Stimulated activated CD8-positive, alpha-beta memory T cell treated with anti-CD3 and anti-CD28 coated beads, Interleukin-15, amount 100 ng/mL, for 24 hours (primary cell): ENCODE measurements around the gene LYRM4.

Experiments
- DNase-seq: peaks from one replicate; pipeline ENCODE4 v3.0.0-alpha.2; 2020; ENCODE audit warnings: low read depth

Gene LYRM4

DNA sequence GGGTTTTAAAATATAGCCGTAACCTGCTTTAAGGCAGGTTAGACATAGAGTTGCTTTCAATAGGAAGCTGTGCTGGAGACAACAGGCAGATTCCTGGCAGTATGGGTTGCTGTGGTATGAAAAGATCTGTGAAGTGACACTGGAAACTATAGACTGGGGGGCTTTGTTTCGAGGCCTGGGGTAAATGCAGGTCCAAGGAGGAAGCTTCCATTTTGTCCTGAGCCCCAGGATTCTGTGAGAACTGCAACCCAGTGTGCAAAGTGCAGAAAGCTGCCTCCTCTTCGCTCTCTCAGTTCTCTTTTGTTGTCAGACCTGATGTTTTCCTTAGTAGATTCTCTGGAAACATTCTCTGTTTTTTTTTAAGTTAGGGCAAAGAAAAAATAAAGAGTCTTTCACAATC is 86.9 kb downstream of the LYRM4 start:
- no peak for DNase-seq

DNA sequence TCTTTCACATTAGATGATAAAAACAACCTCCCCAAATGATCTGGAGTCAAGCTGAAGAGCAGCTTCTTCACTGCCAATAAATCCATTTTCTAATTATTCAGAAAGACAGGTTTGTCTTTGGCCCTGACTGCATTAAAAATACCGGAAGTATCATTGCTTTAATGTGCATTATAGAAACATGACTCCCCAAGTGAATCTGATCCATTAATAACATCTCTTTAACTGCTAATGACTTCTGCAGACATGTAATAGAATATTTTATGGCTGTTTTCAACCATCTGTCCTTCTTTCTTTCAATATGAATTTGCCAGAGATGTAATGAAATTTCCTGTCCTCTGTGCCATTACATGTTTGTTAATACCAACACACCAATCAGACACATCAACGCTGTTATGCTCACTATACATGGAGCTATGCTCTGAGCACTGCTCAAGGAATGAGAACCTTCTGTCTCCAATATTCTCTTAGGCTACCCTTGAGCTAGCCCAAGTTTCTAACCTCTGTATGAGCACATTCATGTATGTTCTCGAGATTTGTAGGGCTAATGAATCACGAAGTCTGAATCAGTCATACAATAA is 87.8 kb downstream of the LYRM4 start:
- no peak for DNase-seq

DNA sequence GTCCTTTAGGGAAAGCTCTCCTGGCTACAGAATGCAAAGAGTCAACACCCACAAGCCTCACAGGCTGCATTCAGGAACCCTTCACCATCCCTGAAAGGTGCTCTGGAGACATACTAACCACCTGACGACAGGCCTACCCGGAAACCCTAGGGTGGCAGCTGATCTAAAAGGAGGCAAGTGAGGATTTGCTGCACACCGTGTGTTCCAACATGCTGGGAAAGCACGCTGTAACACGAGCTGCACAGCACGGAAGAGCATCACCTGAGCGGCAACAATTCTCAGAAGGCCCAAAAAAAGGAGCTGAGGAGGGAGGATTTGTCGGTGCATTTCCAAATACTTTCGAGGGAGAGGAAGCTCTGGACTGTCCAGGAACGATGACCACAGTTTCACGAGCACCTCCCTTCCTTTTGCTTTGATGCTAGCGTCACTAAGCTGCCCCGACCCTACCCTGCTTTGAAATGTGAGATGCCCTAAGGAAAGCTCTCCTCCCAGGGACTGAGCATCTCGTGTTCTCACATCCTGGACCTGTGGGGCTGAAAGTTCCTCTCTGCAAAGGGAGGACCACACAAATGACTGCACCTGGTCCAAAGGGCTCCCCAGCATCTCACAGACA is 88.6 kb downstream of the LYRM4 start:
- no peak for DNase-seq

DNA sequence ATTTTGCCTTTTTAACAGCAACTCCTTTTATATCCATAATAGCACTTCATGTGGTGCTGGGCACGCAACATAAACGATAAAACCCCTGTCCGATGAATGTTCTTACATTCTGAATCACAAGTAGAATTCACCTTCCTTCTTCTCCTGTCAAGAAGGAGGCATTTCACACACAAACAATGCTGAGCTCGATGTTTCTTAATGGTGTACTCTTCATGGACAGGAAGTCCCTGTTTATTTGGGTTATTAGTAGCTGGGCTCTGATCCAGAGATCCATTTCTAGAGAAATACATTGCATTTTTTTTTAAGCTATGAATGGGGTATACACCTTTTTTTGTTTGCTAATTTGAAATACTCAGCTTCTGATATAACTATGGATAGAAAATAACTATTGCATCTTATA is 93.2 kb downstream of the LYRM4 start:
- no peak for DNase-seq

DNA sequence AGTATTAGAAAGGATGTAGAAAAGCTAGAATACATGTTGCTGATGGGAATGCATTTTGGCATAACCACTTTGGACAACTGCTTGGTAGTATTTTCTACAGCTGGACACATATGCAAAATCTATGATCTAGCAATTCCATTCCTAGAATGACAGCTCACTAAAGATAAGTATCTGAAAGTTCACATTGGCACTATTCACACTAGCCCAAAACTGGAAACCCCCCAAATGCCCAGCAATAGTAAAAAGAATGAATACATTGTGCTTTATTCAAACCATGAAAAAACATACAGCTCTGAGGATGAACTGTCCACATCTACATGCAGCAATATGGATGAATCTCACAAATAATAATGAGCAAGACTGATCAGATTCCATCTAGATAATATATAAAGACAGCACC is 96.7 kb downstream of the LYRM4 start:
- DNase-seq = no peak

DNA sequence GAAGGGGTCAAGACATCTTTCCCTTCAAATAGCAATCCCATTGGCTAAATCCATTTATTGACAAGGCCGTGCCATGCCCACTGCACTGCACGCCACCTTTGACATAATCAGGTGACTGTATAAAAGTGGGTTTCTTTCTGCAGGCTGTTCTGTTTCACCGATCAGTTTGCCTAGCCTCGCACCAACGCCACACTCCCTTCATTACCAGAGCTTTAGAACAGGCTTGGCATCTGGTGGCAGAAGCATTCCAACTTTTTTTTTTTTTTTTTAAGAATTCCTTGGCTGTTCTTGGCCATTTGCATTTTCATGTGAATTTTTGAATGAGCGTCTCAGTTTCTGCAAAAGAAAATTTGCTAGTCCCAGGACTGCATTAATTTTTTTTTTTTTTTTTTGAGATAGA is 97.5 kb downstream of the LYRM4 start:
- DNase-seq = no peak

DNA sequence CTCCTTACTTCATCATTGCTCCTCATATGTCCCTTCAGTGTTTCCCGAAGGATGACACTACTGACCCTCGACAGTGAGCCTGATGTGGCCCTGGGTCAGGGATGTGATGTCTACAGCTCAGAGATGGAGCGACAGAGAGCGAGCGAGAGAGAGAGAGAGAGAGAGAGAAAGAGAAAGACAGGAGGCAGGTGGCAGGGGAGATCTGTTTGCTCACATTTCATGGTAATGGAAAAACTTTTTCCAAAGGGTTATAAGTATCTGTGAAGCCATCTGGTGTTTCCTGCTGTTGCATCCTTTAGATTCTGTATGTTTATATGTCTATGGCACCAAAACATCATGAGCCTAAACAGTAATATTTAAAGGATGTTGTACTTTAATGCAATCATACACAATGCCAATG is 98.4 kb downstream of the LYRM4 start:
- no peak for DNase-seq

DNA sequence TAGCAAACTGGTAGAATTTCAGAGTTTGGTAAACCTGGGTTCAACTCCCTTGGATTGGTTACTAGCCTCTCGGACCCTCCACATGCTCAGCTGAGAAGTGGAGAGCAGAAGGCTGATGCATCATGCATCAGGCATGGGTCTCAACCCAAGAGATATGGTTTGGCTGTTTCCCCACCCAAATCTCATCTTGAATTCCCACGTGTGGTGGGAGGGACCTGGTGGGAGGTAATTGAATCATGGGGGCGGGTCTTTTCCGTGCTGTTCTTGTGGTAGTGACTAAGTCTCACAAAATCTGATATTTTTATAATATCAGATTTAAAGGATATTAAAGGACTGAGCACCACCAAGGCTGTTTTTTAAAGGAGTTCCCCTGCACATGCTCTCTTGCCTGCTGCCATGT is 100.5 kb downstream of the LYRM4 start:
- DNase-seq = no peak

DNA sequence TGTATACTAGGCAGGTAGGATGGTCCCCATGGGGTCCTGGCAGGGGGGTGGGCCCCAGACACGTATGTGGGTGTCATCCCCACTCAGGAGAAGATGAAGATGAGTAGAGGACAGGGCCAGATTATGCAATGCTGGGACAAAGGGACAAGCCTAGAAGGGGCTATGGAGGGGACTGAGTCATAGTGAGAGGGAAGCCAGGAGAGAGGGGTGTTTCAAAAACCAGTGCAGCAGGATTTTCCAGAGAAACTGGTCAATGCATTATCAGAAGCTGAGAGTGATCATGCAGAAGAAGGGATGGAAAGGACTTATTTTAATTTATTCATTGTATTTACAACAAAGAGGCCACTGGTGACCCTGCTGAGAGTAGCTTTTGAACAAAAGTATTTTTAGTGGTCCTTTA is 101.6 kb downstream of the LYRM4 start:
- no peak for DNase-seq

DNA sequence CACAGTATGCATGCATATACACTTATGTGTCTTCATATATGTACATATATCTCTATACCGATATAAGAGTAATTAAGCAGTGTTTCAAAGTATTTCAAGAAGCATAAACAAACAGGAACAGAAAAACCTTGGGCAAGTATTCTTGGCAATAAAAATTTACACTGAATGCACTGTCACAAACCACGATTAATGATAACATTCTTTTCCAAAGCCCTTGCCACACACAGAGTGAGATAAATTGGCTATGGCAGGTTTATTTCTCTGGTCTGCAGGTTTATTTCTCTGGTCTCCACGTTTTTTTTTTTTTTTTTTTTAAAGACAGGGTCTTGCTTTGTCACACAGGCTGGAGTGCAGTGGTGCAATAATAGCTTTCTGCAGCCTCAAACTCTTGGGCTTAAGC is 102.6 kb downstream of the LYRM4 start:
- no peak for DNase-seq

DNA sequence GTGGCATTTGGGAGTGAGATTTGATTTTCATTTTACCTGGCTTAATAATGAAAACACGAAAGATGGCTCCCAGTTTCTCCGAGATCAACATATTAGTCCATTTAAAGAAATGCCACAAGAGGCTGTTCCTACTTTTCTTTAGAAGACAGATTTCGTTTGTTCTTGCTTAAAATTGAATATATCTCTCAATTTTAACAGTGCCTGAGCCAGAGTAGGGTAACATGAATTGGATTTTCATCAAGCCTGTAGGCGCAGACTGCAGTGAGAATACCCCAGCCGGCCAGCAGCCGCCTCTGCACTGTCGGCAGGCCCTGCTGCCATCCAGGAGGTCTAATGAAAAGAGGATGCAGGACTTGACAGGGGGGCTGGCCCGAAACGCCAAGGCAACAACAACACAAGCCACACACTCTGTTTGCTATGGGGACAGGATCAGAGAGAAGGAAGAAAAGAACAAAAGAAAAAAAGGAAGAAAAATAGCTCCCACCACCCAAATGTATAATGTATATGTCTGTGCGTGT is 103.1 kb downstream of the LYRM4 start:
- no peak for DNase-seq

DNA sequence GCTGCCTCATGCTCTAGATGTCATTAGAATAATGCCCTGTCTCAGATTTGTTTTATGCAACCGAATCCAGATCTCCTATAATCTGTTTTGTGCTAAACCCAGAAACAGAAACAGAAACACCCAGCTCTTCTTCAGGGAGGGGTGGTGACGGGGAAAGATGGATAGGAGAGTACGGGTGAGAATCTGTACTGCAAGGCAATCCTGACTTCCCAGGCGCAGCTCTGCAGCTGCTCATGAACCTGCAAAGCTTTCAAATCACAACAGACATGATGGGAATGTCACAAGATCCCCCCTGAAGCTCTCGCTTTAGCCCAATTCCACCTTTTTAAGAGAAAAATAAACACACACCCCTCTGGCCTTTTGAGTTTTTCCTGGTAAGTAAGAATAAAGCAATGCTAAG is 104.1 kb downstream of the LYRM4 start:
- DNase-seq = no peak

DNA sequence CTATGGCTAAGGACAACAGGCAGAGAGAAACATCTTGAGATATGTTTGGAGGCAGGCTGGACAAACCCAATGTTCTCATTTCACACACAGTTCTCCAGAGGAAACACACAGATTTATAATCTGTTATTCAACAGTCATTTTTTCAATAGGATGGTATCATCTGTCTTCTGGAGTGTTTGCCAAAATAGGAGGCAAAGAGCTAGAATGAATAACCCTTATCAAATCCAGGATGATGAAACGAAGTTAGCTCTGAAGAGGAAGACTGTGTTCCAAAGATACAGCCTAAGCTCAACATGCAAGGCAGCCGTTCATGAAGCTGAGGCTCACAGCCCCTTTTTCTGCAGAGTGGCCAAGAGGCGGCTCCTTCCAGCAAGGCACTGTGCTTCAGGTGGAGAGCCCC is 104.8 kb downstream of the LYRM4 start:
- DNase-seq = no peak

DNA sequence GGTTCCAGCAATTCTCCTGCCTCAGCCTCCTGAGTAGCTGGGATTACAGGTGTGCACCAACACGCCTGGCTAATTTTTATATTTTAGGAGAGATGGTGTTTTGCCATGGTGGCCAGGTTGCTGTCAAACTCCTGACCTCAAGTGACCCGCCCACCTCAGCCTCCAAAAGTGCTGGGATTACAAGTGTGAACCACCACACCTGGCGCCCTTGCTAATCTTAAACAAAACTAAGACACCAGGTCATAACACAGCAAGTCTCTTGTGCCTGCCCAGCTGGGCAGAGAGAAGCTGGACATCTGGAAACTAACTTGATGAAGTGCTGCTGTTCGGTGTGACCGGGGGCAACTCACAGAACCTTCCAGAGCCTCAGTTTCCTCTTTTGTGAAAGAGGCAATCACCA is 107.6 kb downstream of the LYRM4 start:
- DNase-seq = no peak

DNA sequence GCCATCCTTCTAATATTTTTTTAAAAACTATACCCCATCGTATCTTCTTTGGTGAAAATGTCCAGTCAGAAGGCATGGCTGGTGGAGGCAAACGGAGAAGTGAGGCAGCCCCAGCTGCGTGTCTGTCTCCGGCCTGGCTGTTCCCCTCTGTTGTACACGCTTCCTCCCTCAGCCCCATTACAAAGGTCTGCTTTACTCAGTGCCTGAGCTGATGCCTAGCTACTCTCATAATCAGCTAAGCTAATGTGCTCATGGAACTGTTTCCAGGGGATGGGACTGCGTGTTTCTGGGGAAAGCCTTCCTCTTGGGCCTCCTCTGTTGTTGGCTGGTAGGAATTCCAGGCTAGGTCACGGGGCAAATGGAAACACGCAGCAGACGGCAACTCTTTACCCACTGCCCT is 108.3 kb downstream of the LYRM4 start:
- DNase-seq = no peak

DNA sequence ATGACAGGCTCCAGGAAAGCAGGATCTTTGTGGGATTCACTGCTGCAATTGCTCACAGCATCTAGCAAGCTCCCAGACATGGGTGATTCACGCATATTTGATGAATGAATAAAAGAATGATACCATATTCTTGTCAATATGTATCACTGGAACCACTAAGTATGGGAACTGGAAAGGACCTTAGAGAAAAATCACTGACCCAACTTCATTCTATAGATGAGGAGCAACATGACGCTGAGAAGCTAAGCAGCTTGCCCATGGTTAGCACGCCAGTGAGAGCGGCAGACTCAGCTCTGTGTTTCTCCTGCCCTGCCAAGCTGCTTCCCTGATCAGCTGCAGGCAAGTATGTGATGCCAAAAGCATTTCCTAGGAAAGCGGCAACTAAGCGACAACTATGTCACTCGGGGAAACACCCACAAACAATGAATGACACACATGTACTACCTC is 108.8 kb downstream of the LYRM4 start:
- no peak for DNase-seq

DNA sequence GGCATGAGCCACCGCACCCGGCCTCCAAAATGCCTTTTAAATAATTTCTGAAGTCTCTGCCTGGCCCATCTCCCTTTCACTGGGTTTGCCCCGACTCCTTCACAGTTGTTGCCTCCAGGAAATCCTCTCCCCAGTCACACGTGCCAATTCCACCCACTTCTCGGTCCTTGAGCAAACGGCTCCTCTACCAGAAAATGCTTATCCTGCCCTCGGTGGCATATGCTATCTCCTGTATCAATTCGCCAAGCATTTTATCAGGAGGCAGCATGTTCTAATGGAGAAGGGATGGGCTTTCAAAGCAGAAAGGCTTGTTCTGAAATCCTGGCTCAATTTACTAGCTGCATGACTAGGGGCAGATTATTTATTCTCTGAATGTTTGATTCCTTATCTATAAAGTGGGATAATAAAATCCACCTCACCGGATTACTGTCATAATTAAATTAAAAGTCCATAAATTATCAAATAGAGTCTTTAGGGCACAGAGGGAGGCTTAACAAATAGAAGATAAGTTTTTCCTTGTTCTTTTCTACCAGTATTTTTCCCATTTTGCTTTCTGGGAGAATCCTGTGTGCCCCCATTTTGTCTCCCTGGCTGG is 109.3 kb downstream of the LYRM4 start:
- no peak for DNase-seq

DNA sequence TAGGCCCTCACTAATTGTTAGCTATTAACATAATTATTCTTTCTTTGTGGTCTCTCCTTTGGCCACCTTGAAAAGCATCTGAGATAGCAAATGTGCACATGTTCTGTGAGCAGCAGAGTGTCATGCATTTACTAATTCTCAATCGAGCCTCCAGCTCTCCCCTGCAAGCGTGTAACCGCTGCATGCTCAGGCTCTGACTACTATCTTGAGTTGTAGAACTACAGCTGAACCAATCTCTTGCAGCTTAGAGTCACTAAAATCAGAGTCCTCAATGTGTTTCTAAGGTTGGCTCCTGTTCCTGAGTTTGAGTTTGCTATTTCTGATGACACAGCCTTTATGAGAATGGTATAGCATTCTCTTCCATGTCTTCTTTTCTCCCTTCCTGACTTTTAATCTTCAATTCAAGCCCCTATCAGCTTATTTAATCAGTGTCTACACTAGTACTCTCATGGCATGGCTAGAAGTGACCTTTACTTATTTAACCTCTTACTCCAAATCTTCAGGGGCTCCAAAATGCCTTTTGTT is 110.1 kb downstream of the LYRM4 start:
- DNase-seq = no peak

DNA sequence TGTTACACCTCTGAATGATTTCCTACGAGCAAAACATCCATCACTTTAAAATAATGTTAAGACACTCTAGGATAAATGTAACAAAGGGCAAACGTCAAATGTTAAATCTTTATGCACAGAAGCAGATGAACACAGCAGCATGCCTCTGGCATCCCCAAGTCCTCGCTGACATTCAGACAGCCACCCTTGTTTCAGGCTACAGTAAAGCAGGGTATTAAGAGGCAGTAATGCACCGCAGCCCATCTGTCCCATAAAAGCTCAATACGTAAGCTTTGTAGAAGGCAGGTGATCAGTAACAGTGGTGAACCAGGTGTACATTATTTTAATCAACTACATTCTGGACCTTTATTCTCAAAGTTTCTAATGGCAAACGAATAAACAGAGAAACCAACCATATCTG is 110.9 kb downstream of the LYRM4 start:
- DNase-seq = no peak

DNA sequence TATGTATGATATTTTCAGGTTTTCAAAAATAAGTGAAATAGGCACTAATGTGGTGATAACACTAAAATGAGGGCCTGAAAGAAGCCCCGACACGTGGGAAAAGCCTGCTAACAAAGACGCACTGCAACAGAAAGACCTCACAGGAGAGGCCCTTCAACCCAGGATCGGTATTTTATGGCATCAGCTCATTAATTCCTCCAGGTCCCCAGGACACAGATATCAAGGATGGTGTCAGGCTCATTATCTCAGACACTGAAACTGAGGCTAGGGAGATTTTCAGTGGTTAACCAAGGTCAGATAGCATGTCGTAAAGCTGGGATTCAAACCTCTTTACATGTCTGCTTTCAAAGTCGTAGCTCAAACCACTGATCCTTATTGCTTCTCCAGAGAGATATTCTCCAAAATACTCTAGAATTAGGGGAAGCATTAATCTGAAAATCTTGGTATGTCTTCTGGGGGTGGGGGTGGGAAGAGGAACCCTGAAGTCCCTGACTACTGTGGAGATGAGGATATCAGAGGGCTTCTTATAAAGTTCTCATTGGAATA is 111.5 kb downstream of the LYRM4 start:
- no peak for DNase-seq

DNA sequence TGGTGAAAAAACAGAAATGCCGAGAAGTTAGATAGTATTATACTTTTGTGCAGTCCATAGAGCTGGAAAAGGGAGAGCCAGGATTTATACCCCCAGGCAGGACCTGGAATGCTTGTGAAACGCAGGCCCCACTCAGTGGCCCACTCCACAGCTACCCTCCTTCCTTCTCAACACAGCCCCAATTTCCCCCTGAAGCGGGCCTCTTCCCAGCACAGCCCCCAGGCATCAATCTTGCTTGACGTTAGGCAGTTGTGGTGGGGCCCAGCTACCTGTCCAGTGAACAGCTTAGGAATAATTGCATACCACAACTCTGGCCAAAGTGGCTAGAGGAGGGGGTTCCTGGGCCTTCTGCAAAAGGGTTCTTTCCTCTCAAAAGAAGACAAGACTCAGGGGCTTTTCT is 114.4 kb downstream of the LYRM4 start:
- DNase-seq = no peak

DNA sequence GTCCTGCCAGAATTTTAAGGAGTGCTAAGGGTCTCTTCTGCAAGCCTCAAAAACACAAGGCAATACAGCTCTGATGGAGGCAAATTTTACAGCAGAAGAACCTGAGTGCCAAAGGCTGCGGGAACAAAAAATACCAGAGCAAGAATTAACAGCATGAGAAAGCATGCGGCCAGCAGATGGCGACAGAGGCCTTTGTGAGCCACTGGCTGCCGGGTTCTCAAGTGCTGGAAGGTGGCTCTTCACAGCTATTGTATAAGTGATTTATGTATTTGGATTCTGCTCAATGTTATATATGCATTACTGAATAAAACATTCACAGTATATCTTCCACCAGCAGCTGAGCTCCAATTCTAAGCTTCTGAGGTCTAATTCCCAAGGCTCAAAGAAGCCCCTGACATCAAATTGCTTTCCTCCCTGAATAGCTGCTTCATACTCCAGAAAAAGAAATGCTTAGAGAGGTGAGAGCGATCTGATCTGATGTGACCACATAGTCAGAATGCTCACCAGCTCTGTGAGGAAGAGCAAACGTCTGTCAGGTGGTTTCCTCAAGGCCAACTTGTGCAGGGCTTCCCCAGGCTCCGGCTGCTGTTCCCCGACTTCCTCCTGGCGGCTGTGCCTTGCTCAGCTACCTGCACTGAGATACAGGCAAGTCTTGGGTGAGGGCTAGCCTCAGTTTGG is 117.0 kb downstream of the LYRM4 start:
- DNase-seq = peak; percentile 66

DNA sequence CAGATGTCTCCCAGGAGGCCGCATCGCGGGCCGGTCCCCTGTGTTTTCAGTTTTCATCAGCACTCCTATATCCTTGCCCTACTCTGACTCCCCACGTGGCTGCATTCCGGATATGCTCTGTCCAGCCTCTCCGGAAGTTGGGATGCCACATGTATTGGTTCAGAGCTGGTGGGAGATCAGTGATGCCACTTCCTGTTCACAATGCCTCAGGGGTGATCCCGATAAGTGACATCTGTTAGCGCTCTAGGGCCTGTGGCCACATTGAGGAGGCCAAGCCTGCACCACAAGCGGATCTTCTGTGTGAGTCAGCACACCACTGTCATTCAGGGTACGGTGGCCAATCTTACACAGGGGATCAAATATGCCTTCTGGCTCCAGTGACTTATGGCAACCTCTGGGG is 117.8 kb downstream of the LYRM4 start:
- DNase-seq = no peak
